ENCODE data around the gene RPL41.
"Not testable (repeated sequence)": the region's sequence is repeated elsewhere in the genome, so short reads cannot be mapped to it uniquely, and the experiment has no call there.

RPL41 gene

DNA sequence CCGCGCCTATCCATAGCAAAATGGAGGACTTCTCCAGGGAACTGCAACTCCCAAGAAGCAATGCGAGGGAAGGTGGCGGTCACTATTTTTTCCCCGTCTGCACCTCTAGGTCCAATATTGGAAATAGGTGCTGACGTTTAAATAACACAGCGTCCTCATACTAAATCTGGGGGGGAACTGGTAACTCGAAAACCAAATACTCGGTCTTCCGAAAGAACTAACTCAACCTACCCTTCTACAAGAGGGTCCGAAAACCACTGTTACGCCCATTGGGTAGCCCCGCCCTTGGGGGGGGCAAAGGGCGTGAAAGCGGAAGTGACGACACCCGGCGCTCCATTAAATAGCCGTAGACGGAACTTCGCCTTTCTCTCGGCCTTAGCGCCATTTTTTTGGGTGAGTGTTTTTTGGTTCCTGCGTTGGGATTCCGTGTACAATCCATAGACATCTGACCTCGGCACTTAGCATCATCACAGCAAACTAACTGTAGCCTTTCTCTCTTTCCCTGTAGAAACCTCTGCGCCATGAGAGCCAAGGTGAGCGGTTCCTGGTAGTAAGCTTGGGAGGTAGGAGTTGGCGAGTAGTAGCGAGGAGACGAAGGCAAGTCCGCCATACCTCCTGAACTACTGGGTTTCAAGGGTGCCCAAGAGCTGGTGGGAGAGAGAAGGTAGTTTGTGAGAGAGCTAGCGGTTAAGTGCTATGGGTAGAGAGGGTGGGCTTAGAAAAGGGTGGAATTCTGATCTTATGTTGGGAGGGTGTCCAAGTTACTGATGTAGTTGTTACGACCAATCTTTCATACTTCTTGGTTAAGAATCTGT, at the start of gene RPL41:
RPL41 (plus strand) TSS at position 367 of the 815 bp plus-strand sequence.
- Histone ChIP-seq H3K4me3 (ENCODE audit: low read length) (peak within 1 kb of the TSS; percentile 64), H3K4me1 (ENCODE audit: insufficient read depth, low read length) (peaks cover 18% of the 10 kb centered on the region), H3K9me3 (ENCODE audit: low read length) (no peaks in the 10 kb centered on the region), H3K27me3 (ENCODE audit: insufficient read depth, low read length) (no peaks in the 10 kb centered on the region), H2AFZ (ENCODE audit: low read depth, low read length) (peak within 1 kb of the TSS; percentile 83), H3K36me3 (ENCODE audit: insufficient read depth, low read length) (peaks cover 41% of the 10 kb centered on the region)

DNA sequence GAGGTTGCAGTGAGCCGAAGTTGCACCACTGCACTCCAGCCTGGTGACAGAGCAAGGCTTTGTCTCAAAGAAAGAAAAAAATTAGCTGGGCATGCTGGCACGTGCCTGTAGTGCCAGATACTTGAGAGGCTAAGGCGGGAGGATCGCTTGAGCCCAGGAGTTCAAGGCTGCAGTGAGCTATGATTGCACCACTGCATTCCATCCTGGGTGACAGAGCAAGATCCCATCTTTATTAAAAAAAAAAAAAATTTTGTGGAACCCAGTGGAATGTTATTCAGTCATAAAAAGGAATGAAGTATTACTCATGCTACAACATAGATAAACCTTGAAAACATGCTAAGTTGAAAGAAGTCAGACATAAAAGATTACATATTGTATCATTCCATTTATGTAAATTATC, 44.8 kb upstream of the RPL41 start:
- no peaks in the 10 kb centered on the region for H3K27me3 ChIP-seq (ENCODE audit: insufficient read depth, low read length)
- no peak overlapping the region for H3K4me3 ChIP-seq (ENCODE audit: low read length)
- peaks cover 5% of the 10 kb centered on the region for H3K9me3 ChIP-seq (ENCODE audit: low read length)
- H3K36me3 ChIP-seq (ENCODE audit: insufficient read depth, low read length) = no peaks in the 10 kb centered on the region
- no peak overlapping the region for H2AFZ ChIP-seq (ENCODE audit: low read depth, low read length)
- H3K4me1 ChIP-seq (ENCODE audit: insufficient read depth, low read length) = no peaks in the 10 kb centered on the region

DNA sequence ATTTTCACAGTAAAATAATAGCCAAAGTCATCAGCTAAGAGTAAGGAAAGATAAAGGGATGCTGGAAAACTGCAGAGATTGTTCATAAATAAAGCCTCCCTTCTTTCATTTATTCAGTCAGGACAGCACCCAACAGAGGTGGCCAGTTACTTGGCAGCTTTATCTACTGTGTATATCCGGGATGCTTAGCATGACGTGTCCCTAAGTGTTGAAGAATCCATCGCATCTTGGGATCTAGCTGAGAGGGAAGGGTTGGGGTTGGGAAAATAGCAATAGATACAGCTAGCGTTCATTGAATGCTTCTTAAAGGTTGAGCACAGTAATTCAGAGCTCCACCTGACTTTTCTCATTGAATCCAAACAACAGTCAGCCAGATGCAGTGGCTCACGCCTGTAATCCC, 42.0 kb upstream of the RPL41 start:
- Histone ChIP-seq H3K4me1 (ENCODE audit: insufficient read depth, low read length) (peaks cover under 1% of the 10 kb centered on the region), H3K4me3 (ENCODE audit: low read length) (no peak overlapping the region), H3K27me3 (ENCODE audit: insufficient read depth, low read length) (peaks cover 8% of the 10 kb centered on the region), H3K36me3 (ENCODE audit: insufficient read depth, low read length) (no peaks in the 10 kb centered on the region), H2AFZ (ENCODE audit: low read depth, low read length) (no peak overlapping the region), H3K9me3 (ENCODE audit: low read length) (peaks cover 2% of the 10 kb centered on the region)

DNA sequence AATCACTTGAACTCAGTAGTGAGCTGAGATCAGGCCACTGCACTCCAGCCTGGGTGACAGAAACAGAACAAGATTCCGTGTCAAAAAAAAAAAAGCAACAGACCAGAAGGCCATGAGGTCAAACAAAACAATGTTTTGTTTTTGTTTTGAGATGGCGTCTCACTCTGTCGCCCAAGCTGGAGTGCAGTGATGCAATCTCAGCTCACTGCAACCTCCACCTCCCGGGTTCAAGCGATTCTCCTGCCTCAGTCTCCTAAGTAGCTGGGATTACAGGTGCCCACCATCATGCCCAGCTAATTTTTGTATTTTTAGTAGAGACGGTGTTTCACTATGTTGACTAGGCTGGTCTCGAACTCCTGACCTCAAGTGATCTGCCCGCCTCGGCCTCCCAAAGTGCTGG, 38.5 kb upstream of the RPL41 start:
- Histone ChIP-seq H3K4me1 (ENCODE audit: insufficient read depth, low read length) (peaks cover 13% of the 10 kb centered on the region), H3K27me3 (ENCODE audit: insufficient read depth, low read length) (peaks cover 44% of the 10 kb centered on the region)
- not testable (repeated sequence) for H3K4me3 ChIP-seq (ENCODE audit: low read length); H3K36me3 ChIP-seq (ENCODE audit: insufficient read depth, low read length); H3K9me3 ChIP-seq (ENCODE audit: low read length); H2AFZ ChIP-seq (ENCODE audit: low read depth, low read length)

DNA sequence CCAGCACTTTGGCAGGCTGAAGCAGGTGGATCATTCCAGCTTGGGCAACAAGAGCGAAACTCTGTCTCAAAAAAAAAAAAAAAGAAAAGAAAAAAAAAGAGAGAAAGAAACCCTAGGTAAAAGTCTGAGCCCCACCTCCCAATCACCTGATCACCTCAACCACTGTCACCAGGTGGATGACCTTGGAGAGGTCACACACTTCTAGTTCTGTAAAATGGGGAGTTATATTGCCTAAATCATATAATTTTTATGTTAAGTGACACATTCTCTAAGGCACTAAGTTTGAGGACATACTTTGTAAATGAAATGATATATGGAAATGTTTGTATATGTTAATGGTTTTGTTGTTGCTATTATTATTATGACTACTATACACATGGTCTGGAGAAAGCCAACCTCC, 38.0 kb upstream of the RPL41 start:
- Histone ChIP-seq H3K27me3 (ENCODE audit: insufficient read depth, low read length) (peaks cover 48% of the 10 kb centered on the region), H2AFZ (ENCODE audit: low read depth, low read length) (no peak overlapping the region), H3K36me3 (ENCODE audit: insufficient read depth, low read length) (no peaks in the 10 kb centered on the region), H3K9me3 (ENCODE audit: low read length) (peaks cover 2% of the 10 kb centered on the region), H3K4me1 (ENCODE audit: insufficient read depth, low read length) (peaks cover 13% of the 10 kb centered on the region), H3K4me3 (ENCODE audit: low read length) (no peak overlapping the region)

DNA sequence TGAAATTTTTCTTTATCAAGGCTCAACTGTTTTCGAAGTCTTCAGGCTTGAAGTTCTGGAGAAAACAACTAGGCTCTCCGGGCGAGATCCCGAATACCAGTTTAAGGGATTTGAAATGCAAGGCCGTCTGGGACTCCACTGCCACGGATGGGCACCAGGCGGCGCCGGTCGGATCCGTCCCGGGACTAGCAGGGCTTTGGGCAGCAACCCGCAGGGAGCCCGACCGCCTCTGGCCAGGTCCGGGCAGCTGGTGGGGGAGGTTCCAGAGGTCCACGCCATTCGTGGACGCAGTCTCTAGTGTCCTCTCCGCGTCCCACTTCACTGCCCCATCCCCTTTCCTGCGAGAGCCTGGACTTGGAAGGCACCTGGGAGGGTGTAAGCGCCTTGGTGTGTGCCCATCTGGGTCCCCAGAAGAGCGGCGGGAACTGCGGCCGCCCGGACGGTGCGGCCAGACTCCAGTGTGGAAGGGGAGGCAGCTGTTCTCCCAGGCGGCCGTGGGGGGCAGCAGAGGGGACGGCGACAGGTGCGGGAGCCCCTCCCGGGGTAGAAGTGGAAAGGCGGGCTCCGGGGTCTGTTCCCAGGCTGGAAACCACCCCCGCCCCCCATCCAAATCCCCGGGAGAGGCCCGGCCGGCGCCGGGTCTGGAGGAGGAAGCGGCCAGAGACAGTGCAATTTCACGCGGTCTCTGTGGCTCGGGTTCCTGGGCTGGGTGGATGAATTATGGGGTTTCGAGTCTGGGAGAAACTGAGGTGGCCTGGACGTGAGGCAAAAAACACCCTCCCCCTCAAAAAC, 37.3 kb upstream of the RPL41 start:
- Histone ChIP-seq H3K4me1 (ENCODE audit: insufficient read depth, low read length) (peaks cover 13% of the 10 kb centered on the region), H3K27me3 (ENCODE audit: insufficient read depth, low read length) (peaks cover 51% of the 10 kb centered on the region), H3K36me3 (ENCODE audit: insufficient read depth, low read length) (no peaks in the 10 kb centered on the region), H2AFZ (ENCODE audit: low read depth, low read length) (peak overlapping the region; percentile 83), H3K4me3 (ENCODE audit: low read length) (peak overlapping the region; percentile 41), H3K9me3 (ENCODE audit: low read length) (peaks cover under 1% of the 10 kb centered on the region)

DNA sequence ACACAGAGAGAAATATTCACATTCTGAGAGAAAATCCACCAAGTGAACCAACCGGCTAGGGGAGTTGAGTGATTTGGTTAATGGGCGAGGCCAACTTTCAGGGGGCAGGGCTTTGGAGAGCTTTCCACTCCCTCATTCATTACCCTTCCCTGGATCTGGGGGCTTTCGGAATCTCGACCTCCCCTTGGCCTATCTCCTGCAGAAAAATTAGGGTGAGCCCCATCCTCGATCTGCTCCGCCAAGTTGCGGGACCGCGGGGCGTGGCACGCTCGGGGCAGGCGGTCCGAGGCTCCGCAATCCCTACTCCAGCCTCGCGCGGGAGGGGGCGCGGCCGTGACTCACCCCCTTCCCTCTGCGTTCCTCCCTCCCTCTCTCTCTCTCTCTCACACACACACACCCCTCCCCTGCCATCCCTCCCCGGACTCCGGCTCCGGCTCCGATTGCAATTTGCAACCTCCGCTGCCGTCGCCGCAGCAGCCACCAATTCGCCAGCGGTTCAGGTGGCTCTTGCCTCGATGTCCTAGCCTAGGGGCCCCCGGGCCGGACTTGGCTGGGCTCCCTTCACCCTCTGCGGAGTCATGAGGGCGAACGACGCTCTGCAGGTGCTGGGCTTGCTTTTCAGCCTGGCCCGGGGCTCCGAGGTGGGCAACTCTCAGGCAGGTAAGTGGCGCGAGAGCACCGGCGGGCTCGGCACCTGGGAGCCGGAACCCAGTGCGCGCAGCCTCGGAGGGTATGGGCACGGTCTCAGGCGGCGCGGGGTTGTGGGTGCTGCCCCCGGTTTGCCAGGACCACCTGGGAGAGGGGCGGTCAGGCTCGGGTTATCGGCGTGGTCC, 36.5 kb upstream of the RPL41 start, which contains the start of gene ERBB3:
ERBB3 (plus strand) TSS at position 443 of the 833 bp plus-strand sequence; CDS start at position 579, 136 bp downstream.
- Histone ChIP-seq H3K4me1 (ENCODE audit: insufficient read depth, low read length) (peaks cover 13% of the 10 kb centered on the region), H2AFZ (ENCODE audit: low read depth, low read length) (peak within 1 kb of the TSS; percentile 83), H3K9me3 (ENCODE audit: low read length) (no peaks in the 10 kb centered on the region), H3K27me3 (ENCODE audit: insufficient read depth, low read length) (peaks cover 51% of the 10 kb centered on the region), H3K36me3 (ENCODE audit: insufficient read depth, low read length) (no peaks in the 10 kb centered on the region), H3K4me3 (ENCODE audit: low read length) (peak within 1 kb of the TSS; percentile 41)

DNA sequence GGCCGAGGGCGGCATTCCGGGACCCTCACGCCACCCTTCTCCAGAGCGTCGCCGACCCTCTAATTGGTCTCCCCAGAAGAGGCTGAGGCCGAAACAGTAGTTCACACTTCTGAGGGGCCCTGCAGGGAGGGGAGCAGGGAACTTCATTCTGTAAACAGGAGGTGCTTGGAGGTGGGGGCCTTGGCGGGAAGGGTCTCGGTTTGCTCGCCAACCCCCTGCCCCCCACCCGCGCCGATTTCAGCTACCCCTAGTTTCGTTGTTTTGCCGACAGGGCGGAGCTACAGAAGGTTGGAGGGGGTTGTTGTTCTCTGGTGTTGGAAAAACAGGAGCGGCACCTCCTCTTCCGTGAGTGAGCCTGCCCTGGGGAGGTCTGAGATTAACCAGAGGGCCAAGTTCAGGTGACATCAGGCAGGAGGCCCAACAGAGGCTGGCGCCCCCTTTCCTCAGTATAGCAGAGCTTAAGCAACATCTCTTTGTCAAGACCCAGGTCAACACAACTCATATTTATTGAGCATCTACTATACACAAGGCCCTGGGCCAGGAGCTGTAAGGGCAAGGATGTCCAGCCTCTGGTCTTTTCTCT, 35.8 kb upstream of the RPL41 start:
- H3K9me3 ChIP-seq (ENCODE audit: low read length) = no peaks in the 10 kb centered on the region
- no peak overlapping the region for H2AFZ ChIP-seq (ENCODE audit: low read depth, low read length)
- H3K36me3 ChIP-seq (ENCODE audit: insufficient read depth, low read length) = no peaks in the 10 kb centered on the region

DNA sequence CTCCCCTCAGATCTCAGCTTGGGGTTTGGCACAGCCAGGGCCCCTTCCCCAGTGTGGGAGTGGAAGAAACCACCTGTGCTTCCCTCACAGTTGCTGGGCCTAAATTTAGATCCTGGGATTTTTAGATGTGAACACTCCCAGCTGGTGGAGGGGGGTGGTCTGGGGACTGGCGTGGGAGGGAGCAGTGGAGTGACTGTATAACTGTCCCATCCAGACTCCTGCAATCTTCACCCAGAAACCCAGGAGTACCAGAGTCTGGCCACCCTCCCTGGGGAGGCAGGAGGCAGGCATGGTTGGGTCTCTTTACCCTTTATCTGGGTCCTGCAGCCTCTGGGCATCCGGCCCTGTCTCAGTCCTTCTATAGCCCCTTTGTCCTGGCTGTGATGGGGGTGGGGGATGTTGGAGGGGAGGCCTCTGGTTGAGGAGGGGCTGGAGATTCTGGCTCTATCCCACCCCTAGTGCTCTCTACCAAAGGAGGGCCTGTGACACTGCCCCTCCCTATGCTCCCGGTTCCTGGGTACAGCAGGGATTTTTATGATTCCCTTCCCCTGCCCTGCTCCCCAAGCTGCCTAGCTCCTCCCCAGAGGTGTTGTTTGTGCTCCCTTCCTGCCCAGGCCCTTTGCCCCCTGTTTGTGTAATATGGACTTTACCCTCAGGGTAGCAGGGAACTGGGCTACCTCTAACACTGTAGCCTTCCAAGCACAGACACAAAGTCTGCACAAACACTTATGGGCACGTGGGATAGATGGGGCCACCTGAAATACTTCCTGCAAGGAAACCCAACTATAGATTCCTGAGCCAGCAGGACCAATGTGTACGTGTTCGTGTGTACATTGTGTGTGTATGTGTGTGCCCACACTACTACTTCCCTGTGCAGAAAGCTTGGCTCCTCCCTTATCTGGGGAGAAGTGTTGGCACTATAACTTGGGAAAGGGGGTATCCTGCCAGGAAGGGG, 34.8 kb upstream of the RPL41 start:
- Histone ChIP-seq H3K9me3 (ENCODE audit: low read length) (no peaks in the 10 kb centered on the region), H2AFZ (ENCODE audit: low read depth, low read length) (no peak overlapping the region), H3K4me3 (ENCODE audit: low read length) (no peak overlapping the region), H3K27me3 (ENCODE audit: insufficient read depth, low read length) (peaks cover 51% of the 10 kb centered on the region), H3K4me1 (ENCODE audit: insufficient read depth, low read length) (peaks cover 13% of the 10 kb centered on the region), H3K36me3 (ENCODE audit: insufficient read depth, low read length) (no peaks in the 10 kb centered on the region)

More for the DNA sequence above, 35.8 kb upstream of the RPL41 start:
- peak overlapping the region; percentile 41 for H3K4me3 ChIP-seq (ENCODE audit: low read length)
- peaks cover 13% of the 10 kb centered on the region for H3K4me1 ChIP-seq (ENCODE audit: insufficient read depth, low read length)
- peaks cover 51% of the 10 kb centered on the region for H3K27me3 ChIP-seq (ENCODE audit: insufficient read depth, low read length)

DNA sequence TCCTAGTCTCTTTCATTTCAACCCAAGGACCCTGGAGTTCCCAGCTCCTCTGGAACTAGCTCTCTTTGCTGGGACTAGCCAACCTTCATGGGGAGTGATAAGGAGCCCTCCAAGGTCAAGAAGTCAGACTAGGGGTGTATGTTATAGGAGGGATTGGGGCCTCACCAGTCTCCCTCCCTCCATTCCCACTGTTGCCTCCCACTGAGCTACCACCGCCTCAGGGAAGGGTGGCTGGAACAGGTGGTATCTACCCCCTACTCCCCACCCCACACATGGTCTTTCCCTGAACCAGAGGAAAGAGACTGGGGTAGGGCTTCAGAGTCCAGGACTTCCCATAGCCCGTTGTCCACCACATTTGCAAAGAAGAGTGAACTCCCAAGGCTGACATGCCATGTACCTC, 34.1 kb upstream of the RPL41 start:
- Histone ChIP-seq H3K27me3 (ENCODE audit: insufficient read depth, low read length) (peaks cover 51% of the 10 kb centered on the region), H3K4me3 (ENCODE audit: low read length) (no peak overlapping the region), H3K4me1 (ENCODE audit: insufficient read depth, low read length) (peaks cover 13% of the 10 kb centered on the region), H3K36me3 (ENCODE audit: insufficient read depth, low read length) (no peaks in the 10 kb centered on the region), H2AFZ (ENCODE audit: low read depth, low read length) (no peak overlapping the region), H3K9me3 (ENCODE audit: low read length) (no peaks in the 10 kb centered on the region)

DNA sequence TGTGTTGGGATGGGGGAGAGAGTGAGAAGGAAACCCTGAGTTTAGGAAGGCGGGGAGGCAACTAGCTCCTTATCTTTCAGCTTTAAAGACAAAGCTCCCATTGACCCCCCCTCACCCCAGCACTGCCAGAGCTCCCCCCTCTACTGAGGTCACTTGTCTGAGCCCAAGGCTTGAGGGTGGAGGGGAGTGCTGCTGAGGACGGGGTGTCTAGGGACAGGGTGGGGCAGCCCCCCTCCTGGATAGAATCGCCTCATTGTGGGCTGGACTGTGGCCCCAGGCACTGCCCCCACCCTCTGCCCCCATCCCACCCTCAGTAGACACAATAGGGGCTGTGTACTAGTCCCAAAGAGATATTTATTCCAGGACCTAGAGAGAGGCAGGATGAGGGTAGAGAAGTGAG, 33.5 kb upstream of the RPL41 start:
- no peaks in the 10 kb centered on the region for H3K9me3 ChIP-seq (ENCODE audit: low read length)
- peaks cover 13% of the 10 kb centered on the region for H3K4me1 ChIP-seq (ENCODE audit: insufficient read depth, low read length)
- no peak overlapping the region for H3K4me3 ChIP-seq (ENCODE audit: low read length)
- no peak overlapping the region for H2AFZ ChIP-seq (ENCODE audit: low read depth, low read length)
- H3K36me3 ChIP-seq (ENCODE audit: insufficient read depth, low read length) = no peaks in the 10 kb centered on the region
- H3K27me3 ChIP-seq (ENCODE audit: insufficient read depth, low read length) = peaks cover 51% of the 10 kb centered on the region

Measured in neuron (in vitro differentiated cells).